ENCODE data around the gene GSTM4.

- TF ChIP-seq CTCF (IDR thresholded peaks at IDR 0.05) (no peak), POLR2A (IDR thresholded peaks at IDR 0.05) (no peak)
Observed at GRCh38 chr1:109650609-109651008, 5.3 kb upstream of the GSTM4 start.

Data from stomach (tissue), 4 donors.